OCI-M1 (cell line): ENCODE data around the gene FMC1.
"Not testable (repeated sequence)": the region's sequence is repeated elsewhere in the genome, so short reads cannot be mapped to it uniquely, and the experiment has no call there.

Source experiments
- DNase-seq: peaks from one replicate; lab custom pipeline; 2025; lab: John Stamatoyannopoulos, UW

Gene FMC1

DNA sequence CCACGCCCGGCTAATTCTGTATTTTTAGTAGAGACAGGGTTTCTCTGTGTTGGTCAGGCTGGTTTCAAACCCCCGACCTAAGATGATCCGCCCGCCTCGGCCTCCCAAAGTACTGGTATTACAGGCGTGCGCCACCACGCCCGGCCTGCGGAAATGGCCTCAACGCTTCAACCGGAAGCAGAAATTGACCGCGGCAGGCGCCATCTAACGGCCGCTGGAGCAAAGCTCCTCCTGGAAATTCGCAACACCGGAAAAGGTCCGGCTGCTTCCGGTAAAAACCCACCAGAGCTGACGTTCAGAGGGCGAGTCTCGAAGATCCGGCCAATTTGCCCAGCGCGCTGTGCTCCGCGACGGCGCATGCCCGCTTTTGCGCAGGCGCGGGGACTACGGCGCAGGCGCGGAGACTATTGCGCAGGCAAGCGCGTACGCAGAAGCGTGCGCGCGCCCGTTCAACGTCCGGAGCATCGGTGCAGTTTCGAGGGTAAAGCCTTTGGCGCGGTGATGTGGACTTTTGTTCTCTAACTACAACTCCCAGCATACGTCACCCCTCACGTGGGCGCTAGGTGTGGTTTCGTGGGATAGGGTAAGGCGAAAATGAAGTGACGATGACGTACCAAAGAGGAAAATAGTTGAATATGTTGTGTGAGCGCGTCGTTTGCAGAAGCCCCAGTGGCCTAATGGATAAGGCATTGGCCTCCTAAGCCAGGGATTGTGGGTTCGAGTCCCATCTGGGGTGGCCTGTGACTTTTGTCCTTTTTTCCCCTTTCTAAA is 915 bp upstream of the FMC1 start:
- DNase-seq = peak; percentile 98

DNA sequence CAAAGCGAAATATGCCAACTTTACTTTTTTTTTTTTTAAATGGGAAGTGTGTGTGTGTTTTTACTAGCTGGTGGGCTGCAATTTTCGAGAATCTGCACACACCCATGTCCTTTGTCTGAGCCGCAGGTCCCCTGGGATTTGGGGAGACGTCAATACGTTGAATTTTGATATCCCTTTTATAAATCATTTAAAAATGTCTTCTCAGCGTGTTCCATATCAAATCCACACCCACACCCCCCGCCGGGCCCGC is 404 bp upstream of the FMC1 start:
- no peak for DNase-seq

GRCh38 chr7:139341776-139342226 is 664 bp downstream of the FMC1 start:
- no peak for DNase-seq

DNA sequence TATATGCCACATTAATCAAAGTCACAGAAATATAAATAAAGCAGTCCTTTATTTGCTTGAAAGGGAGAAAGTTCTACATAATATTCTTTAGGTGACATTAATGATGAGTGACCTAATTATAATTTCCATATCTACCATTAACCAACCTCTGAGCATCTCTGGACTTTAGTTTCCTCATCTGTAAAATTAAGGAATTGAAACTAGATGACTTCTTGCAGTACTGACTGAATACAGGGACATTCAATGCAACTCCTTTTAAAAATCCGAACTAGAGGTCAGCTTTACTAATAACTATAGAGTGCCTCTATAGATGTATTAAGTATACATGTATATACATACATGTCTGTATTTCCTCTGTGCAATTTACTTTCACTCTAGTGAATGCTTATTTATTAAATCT is 3.9 kb downstream of the FMC1 start:
- no peak for DNase-seq

GRCh38 chr7:139351027-139351426 is 9.9 kb downstream of the FMC1 start:
- no peak for DNase-seq

- DNase-seq = no peak
These were observed 13.6 kb downstream of the FMC1 start for GRCh38 chr7:139354729-139355128.

- no peak for DNase-seq
These were observed 14.2 kb downstream of the FMC1 start for GRCh38 chr7:139355320-139355719.

DNA sequence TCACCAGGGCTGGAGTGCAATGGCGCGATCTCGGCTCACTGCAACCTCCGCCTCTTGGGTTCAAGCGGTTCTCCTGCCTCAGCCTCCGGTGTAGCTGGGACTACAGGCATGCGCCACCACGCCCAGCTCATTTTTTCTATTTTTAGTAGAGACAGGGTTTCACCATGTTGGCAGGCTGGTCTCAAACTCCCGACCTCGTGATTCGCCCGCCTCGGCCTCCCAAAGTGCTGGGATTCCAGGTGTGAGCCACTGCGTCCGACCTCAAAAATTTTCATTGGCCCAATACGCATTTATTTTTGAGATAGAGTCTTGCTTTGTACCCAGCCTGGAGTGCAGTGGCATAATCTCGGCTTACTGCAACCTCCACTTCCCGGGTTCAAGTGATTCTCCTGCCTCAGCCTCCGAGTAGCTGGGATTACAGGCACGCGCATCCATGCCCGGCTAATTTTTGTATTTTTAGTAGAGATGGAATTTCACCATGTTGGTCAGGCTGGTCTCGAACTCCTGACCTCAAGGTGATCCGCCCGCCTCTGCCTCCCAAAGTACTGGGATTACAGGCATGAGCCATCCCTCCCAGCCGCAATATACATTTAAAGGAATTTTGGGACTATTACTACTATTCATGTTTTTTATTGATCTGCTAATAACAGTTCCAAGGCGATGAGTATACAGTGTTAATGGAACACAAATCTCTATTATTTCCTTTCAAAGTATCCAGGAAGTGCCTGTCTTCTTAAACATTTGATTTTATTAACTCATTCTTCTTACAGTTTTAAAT is 16.8 kb downstream of the FMC1 start:
- not testable (repeated sequence) for DNase-seq

GRCh38 chr7:139358541-139359365 is 17.6 kb downstream of the FMC1 start:
- DNase-seq = peak; percentile 66

- peak; percentile 97 for DNase-seq
These were observed 18.5 kb downstream of the FMC1 start, which contains the start of gene LUC7L2 for GRCh38 chr7:139359366-139360209. Gene LUC7L2 (plus strand): TSS chr7:139359894. CDS start chr7:139360262, 368 bp downstream.

GRCh38 chr7:139360210-139360947 is 19.2 kb downstream of the FMC1 start:
- DNase-seq = peak; percentile 94

- no peak for DNase-seq
These were observed 19.8 kb downstream of the FMC1 start for GRCh38 chr7:139360948-139361307.

- DNase-seq = peak; percentile 34
These were observed 20.4 kb downstream of the FMC1 start for GRCh38 chr7:139361523-139361922.

DNA sequence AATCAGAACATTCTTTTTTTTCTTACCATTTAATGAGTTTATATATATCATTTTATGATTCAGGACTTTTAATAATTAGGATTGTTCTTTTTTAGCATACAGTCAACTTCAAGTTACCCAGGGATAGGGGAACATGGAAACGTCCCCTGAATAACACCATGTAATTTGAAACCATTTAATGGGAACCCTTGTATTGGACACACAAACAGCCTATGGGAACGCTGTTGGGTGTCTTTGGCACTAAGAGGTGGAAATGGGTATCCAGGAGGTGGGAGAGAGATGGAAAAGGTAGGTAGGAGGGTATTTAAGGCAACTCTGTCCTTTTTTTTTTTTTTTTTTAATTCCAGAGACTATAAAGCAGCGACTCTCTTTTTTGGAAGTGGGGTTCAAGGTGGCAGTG is 21.2 kb downstream of the FMC1 start:
- no peak for DNase-seq

GRCh38 chr7:139362981-139363380 is 21.8 kb downstream of the FMC1 start:
- DNase-seq = no peak

DNA sequence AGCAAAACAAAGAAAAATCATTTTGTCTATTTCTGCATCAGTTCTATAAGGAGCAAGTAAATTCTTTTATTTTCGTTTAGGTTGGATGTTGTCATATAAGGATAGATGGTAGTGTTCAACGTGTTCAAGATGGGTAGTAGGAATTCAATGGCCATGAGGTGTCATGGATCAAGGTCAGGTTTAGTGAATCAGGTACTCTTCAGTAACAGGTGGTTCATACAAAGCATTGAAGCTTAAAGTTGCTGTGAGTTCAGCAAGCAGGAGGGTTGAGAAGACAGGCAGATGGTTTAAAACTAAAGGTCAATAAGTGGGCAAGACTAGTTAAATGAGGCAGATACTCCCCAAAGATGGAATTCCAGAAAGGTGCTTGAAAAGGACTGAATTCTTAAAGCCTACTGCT is 24.2 kb downstream of the FMC1 start:
- DNase-seq = no peak

DNA sequence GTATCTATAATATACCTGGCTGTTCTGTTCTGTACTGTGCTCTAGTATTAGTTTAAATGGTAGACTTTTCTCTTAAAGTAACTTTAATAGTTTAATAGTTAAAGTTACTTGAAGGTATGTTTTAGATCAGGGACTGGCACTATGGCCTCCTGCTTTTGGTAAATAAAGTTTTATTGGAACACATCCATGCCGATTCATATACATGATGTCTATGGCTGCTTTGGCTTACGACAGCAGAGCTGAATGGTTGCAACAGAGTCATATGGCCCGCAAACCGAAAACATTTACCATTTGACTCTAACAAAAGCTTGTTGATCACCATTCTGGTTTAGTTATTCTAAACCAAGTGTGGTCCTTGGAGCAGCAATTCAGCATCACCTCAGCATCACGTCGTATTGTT is 25.3 kb downstream of the FMC1 start:
- DNase-seq = no peak

DNA sequence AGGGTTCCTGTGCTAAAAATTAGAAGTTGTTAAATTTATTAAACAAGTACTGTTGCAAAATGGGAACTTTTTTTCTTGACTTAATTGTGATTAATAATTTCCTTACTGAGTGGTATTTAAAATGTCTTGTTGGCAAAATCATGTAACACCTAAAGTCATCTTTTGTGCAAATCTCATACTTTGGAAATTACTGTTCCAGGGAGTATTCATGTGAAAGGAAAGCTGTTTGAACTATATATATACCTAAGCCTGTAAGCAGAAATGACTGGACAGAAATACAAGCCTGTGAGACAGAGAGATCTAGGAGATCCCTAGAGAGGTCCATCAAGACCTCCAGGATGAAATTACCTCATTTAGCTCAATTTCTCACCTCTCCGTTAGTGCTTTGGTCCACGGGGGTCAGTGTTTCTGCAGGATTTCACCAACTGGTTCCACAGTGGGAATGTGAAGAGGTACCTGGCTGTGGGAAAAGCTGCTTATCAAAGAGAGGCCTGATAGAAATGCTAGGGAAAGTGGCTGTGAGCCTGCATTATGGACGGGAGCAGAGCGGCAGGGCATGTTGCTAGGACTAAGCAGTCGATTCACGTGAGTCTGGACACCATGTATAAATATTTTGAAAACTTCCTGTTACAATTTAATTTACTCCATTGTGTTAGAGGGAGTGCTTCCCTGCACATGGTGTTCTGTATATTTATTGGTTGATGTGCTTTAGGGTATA is 26.5 kb downstream of the FMC1 start:
- no peak for DNase-seq

GRCh38 chr7:139370301-139370942 is 29.3 kb downstream of the FMC1 start:
- DNase-seq = no peak

DNA sequence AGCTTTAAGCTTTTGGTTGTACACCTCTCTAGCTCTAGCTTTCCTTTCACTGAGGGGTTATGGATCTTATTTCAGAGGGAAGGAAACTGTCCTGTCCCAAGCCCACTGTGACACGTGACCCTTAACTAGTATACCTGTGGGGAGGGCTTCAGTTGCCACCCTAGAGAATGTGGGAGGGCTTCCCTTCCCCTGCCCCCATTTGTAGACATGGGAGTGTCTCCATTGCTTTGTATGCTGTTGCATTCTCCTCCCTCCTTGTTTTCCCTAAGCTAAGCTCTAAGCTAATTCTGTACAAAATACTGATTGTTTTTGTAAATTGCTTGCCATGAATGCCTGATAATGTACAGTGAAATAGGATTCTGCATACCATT is 29.8 kb downstream of the FMC1 start:
- no peak for DNase-seq
